GM06990 (cell line): Measurements from ENCODE around the gene IAH1.

Experiments
- DNase-seq: peaks from one replicate; pipeline ENCODE4 v3.0.0-alpha.2; 2011; ENCODE audit not compliant: insufficient read length; ENCODE audit errors: extremely low read depth
- H3K27me3 ChIP-seq: replicated peaks from 2 replicates; pipeline ENCODE4 v1.6.0; 2011; ENCODE audit warnings: low read length; ENCODE audit not compliant: control insufficient read depth, insufficient read depth
- H3K36me3 ChIP-seq: 2 replicates; pipeline ENCODE4 v1.5.1; 2011; ENCODE audit warnings: low read length; ENCODE audit not compliant: control insufficient read depth, insufficient read depth
- H3K4me3 ChIP-seq: replicated peaks from 2 replicates; pipeline ENCODE4 v1.5.1; 2011; ENCODE audit warnings: low read depth, mild to moderate bottlenecking, control low read depth, low read length
- CTCF ChIP-seq: IDR thresholded peaks from 2 replicates; pipeline ENCODE4 v1.5.1; 2011; ENCODE audit warnings: low read length, control low read depth, mild to moderate bottlenecking, inconsistent platforms; ENCODE audit not compliant: insufficient read depth, poor library complexity, severe bottlenecking

Gene IAH1

DNA sequence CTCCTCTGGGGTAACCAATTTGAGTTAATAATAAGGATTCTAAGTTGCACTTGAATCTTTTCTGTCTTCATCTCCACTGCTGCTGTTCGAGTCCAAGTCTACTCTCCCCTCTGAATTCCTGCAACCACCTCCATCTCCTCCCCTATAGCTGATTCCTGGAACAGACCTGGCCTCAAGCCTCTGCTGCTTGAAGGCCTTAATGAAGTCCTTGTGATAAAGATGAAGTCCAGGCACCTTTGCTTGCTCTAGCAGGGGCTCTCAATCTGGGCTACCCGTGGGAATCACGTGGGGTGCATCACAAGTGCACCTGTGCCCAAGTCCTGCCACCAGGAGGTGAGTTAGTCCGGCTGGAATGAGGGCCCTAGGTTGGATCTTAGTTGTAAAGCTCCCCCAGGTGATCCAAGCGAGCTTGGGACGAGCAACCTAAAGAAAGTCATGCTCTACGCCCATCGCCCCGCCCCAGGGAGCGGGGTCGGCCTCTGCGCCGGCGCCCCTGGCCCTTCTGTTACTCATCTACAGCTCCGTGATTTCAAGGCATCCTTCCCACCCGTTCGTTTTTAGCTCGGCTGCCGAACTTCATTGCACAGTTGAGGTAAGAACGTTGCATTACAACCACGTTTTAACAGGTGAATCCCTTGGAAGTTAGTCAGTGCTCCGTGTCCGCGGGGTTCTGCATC, 905 bp upstream of the IAH1 start:
- no peaks in the 10 kb centered on the region for H3K27me3 ChIP-seq
- H3K4me3 ChIP-seq, result peak overlapping the region; percentile 82
- TF ChIP-seq CTCF, result peak; percentile 32
- H3K36me3 ChIP-seq, result peaks cover 5% of the 10 kb centered on the region
- peak; percentile 23 for DNase-seq

GRCh38 chr2:9473985-9474360, 378 bp upstream of the IAH1 start:
- no peak for TF ChIP-seq CTCF
- DNase-seq, result no peak
- H3K27me3 ChIP-seq, result no peaks in the 10 kb centered on the region
- H3K4me3 ChIP-seq, result peak overlapping the region; percentile 82
- peaks cover 8% of the 10 kb centered on the region for H3K36me3 ChIP-seq

DNA sequence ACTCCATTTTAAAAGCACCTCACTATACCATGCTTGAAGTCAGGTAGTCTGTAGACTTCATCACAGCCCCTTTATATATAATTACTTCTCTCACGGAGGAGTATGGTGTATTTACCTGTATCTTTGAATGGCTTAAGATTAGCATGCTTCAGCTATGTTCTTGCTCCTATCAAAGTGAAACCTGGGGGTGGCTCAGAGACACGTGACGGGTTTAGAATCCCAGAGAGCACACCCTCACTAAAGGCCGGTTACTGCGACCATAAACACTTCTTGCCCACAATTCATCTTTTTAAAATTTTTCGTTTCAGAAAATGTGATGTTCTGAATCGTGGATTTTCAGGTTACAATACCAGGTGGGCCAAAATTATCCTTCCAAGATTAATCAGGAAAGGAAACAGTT, 3.6 kb downstream of the IAH1 start:
- Histone ChIP-seq H3K27me3 (no peaks in the 10 kb centered on the region), H3K4me3 (no peak overlapping the region), H3K36me3 (peaks cover 17% of the 10 kb centered on the region)
- no peak for TF ChIP-seq CTCF
- DNase-seq, result no peak

DNA sequence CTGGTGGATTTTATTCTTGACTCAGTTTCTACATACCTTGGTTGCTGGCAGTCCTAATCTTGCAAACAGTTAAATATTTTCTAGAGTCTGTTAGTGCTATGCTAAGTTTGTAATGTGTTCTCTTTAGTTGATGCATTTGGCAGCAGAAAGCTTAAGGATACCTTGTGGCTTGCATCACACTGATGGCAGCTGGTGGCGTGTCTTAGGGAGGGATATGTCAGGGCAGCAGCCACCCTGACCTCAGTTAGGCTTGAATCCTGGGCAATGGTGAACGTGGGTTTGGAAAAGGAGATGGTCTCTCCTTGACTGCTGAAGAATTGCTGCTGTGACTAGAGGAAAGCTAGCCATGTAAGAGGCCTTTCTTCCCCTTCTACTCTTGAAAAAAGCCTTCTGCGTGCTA, 4.2 kb downstream of the IAH1 start:
- TF ChIP-seq CTCF, result no peak
- H3K4me3 ChIP-seq, result no peak overlapping the region
- no peaks in the 10 kb centered on the region for H3K27me3 ChIP-seq
- DNase-seq, result no peak
- H3K36me3 ChIP-seq, result peaks cover 18% of the 10 kb centered on the region

GRCh38 chr2:9480157-9480556, 5.8 kb downstream of the IAH1 start:
- no peak overlapping the region for H3K4me3 ChIP-seq
- DNase-seq, result no peak
- H3K27me3 ChIP-seq, result no peaks in the 10 kb centered on the region
- no peak for TF ChIP-seq CTCF
- peaks cover 28% of the 10 kb centered on the region for H3K36me3 ChIP-seq

DNA sequence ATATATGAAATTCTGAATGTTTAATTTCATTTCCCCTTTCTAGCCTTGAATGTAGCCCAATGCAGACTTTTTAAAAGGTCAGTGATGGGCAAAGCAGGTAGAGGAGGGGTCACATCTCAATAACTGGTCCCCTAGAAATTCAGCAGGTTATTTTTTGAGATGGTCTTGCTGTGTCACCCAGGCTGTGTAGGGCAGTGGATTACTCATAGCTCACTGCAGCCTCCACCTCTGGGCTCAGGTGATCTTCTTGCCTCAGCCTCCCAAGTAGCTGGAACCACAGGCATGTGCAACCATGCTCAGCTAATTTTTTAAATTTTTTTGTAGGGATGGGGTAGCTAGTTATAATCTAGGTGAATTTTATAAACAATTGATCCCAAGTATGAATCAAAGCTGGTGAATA, 8.8 kb downstream of the IAH1 start:
- Histone ChIP-seq H3K27me3 (no peaks in the 10 kb centered on the region), H3K36me3 (peaks cover 37% of the 10 kb centered on the region), H3K4me3 (no peak overlapping the region)
- no peak for DNase-seq
- no peak for TF ChIP-seq CTCF
